8988T (cell line): ENCODE data around the gene ZAP70.
"Not testable (repeated sequence)": the region's sequence is repeated elsewhere in the genome, so short reads cannot be mapped to it uniquely, and the experiment has no call there.

Experiments
- DNase-seq: peaks from one replicate; pipeline ENCODE4 v3.0.0; 2011

The ZAP70 gene

GRCh38 chr2:97713296-97714083 lies at the start of gene ZAP70:
Gene ZAP70 (plus strand): TSS chr2:97713576. CDS start chr2:97724037, 10,461 bp downstream.
- no peak for DNase-seq

- DNase-seq, result no peak
Measured at GRCh38 chr2:97663626-97663961, 49.8 kb upstream of the ZAP70 start.

GRCh38 chr2:97663962-97664635 lies 49.3 kb upstream of the ZAP70 start, which contains the start of gene ACTR1B:
Gene ACTR1B (minus strand): TSS chr2:97664044. CDS start chr2:97663890, 154 bp downstream.
- DNase-seq, result peak; percentile 85

GRCh38 chr2:97664636-97664970 lies 48.8 kb upstream of the ZAP70 start:
- DNase-seq, result no peak

- no peak for DNase-seq
Measured at GRCh38 chr2:97669448-97669847, 43.9 kb upstream of the ZAP70 start, which contains the start of gene C2orf92. Gene C2orf92 (plus strand): TSS chr2:97669713. CDS start chr2:97669789, 76 bp downstream.

GRCh38 chr2:97670471-97670870 lies 42.9 kb upstream of the ZAP70 start:
- DNase-seq, result no peak

GRCh38 chr2:97671526-97671925 lies 41.9 kb upstream of the ZAP70 start:
- no peak for DNase-seq

GRCh38 chr2:97672606-97673140 lies 40.7 kb upstream of the ZAP70 start:
- not testable (repeated sequence) for DNase-seq

GRCh38 chr2:97673182-97673914 lies 40.0 kb upstream of the ZAP70 start:
- DNase-seq, result no peak

- no peak for DNase-seq
Measured at GRCh38 chr2:97673915-97674283, 39.5 kb upstream of the ZAP70 start.

GRCh38 chr2:97675430-97676113 lies 37.8 kb upstream of the ZAP70 start:
- DNase-seq, result no peak

- no peak for DNase-seq
Measured at GRCh38 chr2:97676620-97677019, 36.8 kb upstream of the ZAP70 start.

GRCh38 chr2:97677480-97677879 lies 35.9 kb upstream of the ZAP70 start:
- DNase-seq, result no peak

- no peak for DNase-seq
Measured at GRCh38 chr2:97678298-97678697, 35.1 kb upstream of the ZAP70 start.

- DNase-seq, result not testable (repeated sequence)
Measured at GRCh38 chr2:97687235-97687634, 26.1 kb upstream of the ZAP70 start.

- DNase-seq, result no peak
Measured at GRCh38 chr2:97688062-97688827, 25.1 kb upstream of the ZAP70 start.

GRCh38 chr2:97691166-97691565 lies 22.2 kb upstream of the ZAP70 start:
- DNase-seq, result no peak

GRCh38 chr2:97693476-97693875 lies 19.9 kb upstream of the ZAP70 start:
- no peak for DNase-seq

GRCh38 chr2:97695744-97696143 lies 17.6 kb upstream of the ZAP70 start:
- DNase-seq, result no peak

- peak; percentile 52 for DNase-seq
Measured at GRCh38 chr2:97697252-97698235, 15.8 kb upstream of the ZAP70 start.

GRCh38 chr2:97698530-97698929 lies 14.8 kb upstream of the ZAP70 start:
- DNase-seq, result no peak
